ENCODE results near the gene IGLL1.

GRCh38 chr22:23574371-23574811 lies 5.7 kb downstream of the IGLL1 start:
- TF ChIP-seq CTCF (conservative IDR thresholded peaks at IDR 0.05; ENCODE audit: low read depth in 2 of 2): no peak
- no peak for TF ChIP-seq EZH2phosphoT487 (IDR thresholded peaks at IDR 0.05; ENCODE audit: unreplicated experiment)
- no peak for TF ChIP-seq POLR2AphosphoS5 (IDR thresholded peaks at IDR 0.05; ENCODE audit: low read depth)
- no peak for TF ChIP-seq REST (IDR thresholded peaks at IDR 0.05; ENCODE audit: unreplicated experiment)
- no peak for TF ChIP-seq EZH2 (IDR thresholded peaks at IDR 0.05; ENCODE audit: low read depth, unreplicated experiment)
- TF ChIP-seq CREB1 (CRISPR knock-in tag; IDR thresholded peaks at IDR 0.05; ENCODE audit: low read depth): no peak
- TF ChIP-seq ZNF462 (CRISPR knock-in tag; IDR thresholded peaks at IDR 0.05): no peak
- no peak for TF ChIP-seq JUNB (IDR thresholded peaks at IDR 0.05; ENCODE audit: unreplicated experiment)
- TF ChIP-seq ZNF331 (CRISPR knock-in tag; IDR thresholded peaks at IDR 0.05; ENCODE audit: low read depth): no peak
- TF ChIP-seq ETS1 (IDR thresholded peaks at IDR 0.05): no peak
- no peak for TF ChIP-seq STAT1 (IDR thresholded peaks at IDR 0.05; ENCODE audit: unreplicated experiment)
- no peak for TF ChIP-seq ZNF114 (CRISPR knock-in tag; IDR thresholded peaks at IDR 0.05)
- TF ChIP-seq NANOG (IDR thresholded peaks at IDR 0.05; ENCODE audit: borderline replicate concordance): no peak

Measured in GM23338 (cell line).